Kidney epithelial cell (primary cell): Measurements from ENCODE around the gene PTPRJ. TPM values are rescaled to one million over a fixed set of nuclear protein-coding genes. Genes with fewer than 3 reads are reported as not detected.

Source experiments
- DNase-seq: peaks from one replicate; pipeline ENCODE4 v3.0.0-alpha.2; 2010; ENCODE audit warnings: low read depth
- H3K27me3 ChIP-seq: 2 replicates; pipeline ENCODE4 v1.6.0; 2011; ENCODE audit warnings: low read length; ENCODE audit not compliant: control insufficient read depth, insufficient read depth
- H3K36me3 ChIP-seq: 2 replicates; pipeline ENCODE4 v1.5.1; 2011; ENCODE audit warnings: low read length; ENCODE audit not compliant: control insufficient read depth, insufficient read depth
- H3K4me3 ChIP-seq: 2 replicates; pipeline ENCODE4 v1.5.1; 2011; ENCODE audit warnings: low read depth, mild to moderate bottlenecking, control low read depth, low read length
- total RNA-seq: library from RNA; depleted of rRNA; stranded (reverse); fragments of >200 nt; gene quantifications from 2 replicates; pipeline ENCODE4 v1.2.3, GENCODE V29; 2015
- TF ChIP-seq, protein P1 (sequence below): IDR thresholded peaks from 2 replicates; pipeline ENCODE4 v1.5.1; 2011; ENCODE audit warnings: mild to moderate bottlenecking, moderate library complexity, low read length, control low read depth, inconsistent platforms; ENCODE audit not compliant: insufficient read depth, poor library complexity, severe bottlenecking

PTPRJ gene
- total RNA-seq, 1 donor from 2014 or later, result 42.3 TPM

DNA sequence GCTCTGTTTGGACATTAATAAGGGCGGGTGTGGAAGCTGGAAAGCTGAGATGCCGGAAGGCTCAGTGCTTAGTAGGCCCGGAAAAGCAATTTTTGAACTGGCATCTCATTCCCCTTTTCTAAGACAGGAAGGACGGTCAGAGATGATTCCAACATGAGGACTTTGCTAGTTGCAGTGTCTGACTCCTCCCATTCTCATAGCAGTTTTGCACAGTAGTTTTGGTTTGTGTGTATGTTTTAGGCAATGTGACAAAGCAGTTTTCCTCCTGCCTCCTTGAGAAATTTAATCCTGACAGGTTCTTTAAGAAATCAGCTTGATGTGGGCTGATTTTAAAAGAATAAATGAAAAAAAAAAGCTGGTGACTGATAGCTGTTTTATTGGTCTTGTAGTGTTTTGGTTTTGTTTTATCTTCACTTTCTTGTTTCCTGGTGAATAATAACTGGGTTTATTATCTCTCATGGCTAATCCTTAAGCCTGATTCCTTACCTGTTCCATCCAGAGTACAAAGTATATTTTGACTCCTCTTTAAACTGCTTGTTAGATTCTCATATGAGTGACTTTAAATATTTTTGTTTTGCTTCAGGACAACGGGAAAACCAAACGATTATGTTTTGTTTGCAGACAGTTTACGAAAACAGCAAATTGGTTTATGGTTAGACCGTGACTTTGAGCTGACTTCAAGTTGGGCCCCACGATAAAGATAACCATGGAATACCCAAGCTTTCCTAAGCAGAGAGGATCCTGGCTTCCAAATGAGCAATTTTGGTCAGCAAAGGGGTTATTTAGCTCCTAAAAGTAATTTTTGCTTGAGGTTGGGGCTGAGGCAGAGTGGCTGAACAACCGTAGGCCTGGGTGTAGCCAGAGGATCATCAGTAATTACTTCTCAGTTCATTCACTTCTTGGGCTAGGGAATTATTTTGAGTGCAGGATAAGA is 3.4 kb downstream of the PTPRJ start:
- H3K36me3 ChIP-seq, result peaks cover 4% of the 10 kb centered on the region
- TF ChIP-seq, protein P1, sequence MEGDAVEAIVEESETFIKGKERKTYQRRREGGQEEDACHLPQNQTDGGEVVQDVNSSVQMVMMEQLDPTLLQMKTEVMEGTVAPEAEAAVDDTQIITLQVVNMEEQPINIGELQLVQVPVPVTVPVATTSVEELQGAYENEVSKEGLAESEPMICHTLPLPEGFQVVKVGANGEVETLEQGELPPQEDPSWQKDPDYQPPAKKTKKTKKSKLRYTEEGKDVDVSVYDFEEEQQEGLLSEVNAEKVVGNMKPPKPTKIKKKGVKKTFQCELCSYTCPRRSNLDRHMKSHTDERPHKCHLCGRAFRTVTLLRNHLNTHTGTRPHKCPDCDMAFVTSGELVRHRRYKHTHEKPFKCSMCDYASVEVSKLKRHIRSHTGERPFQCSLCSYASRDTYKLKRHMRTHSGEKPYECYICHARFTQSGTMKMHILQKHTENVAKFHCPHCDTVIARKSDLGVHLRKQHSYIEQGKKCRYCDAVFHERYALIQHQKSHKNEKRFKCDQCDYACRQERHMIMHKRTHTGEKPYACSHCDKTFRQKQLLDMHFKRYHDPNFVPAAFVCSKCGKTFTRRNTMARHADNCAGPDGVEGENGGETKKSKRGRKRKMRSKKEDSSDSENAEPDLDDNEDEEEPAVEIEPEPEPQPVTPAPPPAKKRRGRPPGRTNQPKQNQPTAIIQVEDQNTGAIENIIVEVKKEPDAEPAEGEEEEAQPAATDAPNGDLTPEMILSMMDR, result no peak
- peak overlapping the region; percentile 18 for H3K4me3 ChIP-seq

DNA sequence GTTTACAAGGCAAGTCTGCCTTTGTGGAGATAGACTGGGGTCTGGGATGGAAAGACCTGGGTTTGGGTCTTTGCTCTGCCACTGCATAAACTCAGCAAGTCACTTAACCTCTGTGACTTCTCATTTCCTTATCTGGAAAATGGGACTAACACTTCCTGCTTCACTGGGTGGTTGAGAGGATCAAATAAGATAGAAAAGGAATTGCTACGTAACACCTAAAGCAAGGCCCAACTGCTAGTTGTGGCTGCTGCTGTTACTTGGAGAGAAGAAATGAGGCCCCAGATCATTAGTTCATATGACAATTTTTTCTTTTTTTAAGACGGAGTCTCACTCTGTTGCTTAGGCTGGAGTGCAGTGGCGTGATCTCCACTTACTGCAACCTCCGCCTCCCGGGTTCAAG is 5.9 kb downstream of the PTPRJ start:
- Histone ChIP-seq H3K4me3 (no peak overlapping the region), H3K36me3 (peaks cover 4% of the 10 kb centered on the region), H3K27me3 (no peaks in the 10 kb centered on the region)
- TF ChIP-seq, protein P1, result no peak
- no peak for DNase-seq

More for the DNA sequence above, 3.4 kb downstream of the PTPRJ start:
- no peak for DNase-seq
- H3K27me3 ChIP-seq, result no peaks in the 10 kb centered on the region

DNA sequence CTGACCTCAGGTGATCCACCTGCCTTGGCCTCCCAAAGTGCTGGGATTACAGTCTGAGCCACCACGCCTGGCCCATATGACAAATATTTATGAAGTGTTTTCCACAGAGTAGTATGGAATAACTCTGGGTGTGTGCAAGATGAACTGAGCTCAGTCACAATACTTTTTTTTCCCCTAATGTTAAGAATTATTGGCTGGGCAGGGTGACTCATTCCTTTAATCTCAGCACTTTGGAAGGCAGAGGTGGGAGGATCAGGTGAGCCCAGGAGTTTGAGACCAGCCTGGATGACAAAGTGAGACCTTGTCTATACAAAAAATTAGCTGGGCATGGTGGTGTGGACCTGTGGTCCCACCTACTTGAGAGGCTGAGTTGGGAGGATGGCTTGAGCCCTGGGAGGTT is 6.4 kb downstream of the PTPRJ start:
- peaks cover 2% of the 10 kb centered on the region for H3K36me3 ChIP-seq
- no peak for DNase-seq
- H3K27me3 ChIP-seq, result no peaks in the 10 kb centered on the region
- H3K4me3 ChIP-seq, result no peak overlapping the region
- TF ChIP-seq, protein P1, result no peak

DNA sequence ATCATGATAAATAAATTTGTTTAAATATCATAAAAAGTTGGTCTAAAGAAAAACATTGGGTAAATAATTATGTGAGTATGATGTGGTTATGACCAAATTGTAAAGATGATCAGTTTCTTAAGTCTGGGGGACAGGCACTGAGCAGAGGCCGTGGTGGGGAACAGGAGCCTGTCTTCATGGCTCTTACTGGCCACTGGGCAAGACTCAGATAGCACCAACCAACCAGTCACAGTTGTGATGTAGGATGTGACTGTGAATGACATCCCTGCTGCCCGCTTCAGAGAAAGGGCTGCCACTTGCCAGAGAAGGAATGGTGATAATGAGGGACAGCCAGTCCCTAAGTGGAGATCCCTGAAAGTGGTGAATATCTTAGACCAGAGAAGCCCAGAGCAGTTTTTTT is 7.0 kb downstream of the PTPRJ start:
- H3K27me3 ChIP-seq, result no peaks in the 10 kb centered on the region
- H3K36me3 ChIP-seq, result no peaks in the 10 kb centered on the region
- no peak for DNase-seq
- H3K4me3 ChIP-seq, result no peak overlapping the region
- TF ChIP-seq, protein P1, result no peak

DNA sequence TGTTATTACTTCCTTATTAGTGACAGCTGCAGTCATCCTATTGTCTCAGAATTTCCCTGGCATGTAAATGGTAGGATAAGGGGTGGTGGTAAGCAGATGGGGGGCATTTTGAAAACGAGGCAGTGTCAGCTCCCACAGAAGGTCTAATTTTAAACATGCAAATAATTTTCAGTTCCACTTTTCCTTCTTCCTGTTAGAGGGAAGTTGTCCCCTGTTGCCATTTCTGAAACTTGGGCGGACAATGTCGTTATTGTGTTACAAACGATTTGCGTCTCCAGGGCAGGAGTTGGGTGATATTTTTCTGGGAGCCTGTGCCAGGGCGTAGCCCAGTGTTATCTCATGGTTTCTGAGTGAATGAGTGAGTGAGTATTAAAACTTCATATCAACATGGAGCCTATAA is 7.4 kb downstream of the PTPRJ start:
- Histone ChIP-seq H3K36me3 (no peaks in the 10 kb centered on the region), H3K4me3 (no peak overlapping the region), H3K27me3 (no peaks in the 10 kb centered on the region)
- DNase-seq, result no peak
- TF ChIP-seq, protein P1, result no peak
